Tibial nerve (tissue), 4 donors: Measurements from ENCODE around the gene KCNH5. TPM values are rescaled to one million over a fixed set of nuclear protein-coding genes. Genes with fewer than 3 reads are reported as not detected.

Experiments used
- DNase-seq, 2 donors: peaks; one replicate each; pipeline ENCODE4 v3.0.0-alpha.2; 2019; ENCODE audit warnings: low spot score in 2 of 2
- H3K27ac ChIP-seq, 4 donors: fragments of 200-600 bp; sonication (generic) in 3 of 4; one replicate each; pipeline ENCODE4 v1.5.1; 2017 to 2019; ENCODE audit warnings: mild to moderate bottlenecking in 1 of 4
- H3K27me3 ChIP-seq, 2 donors: fragments of 200-600 bp; sonication (generic) in 1 of 2; one replicate each; pipeline versions ENCODE4 v1.5.1 to v1.6.0; 2017 to 2019
- H3K36me3 ChIP-seq, 3 donors: fragments of 200-600 bp; sonication (generic); one replicate each; pipeline ENCODE4 v1.5.1; 2018 to 2019
- H3K4me1 ChIP-seq, 4 donors: fragments of 200-600 bp; sonication (generic) in 3 of 4; one replicate each; pipeline ENCODE4 v1.5.1; 2017 to 2019
- H3K4me3 ChIP-seq, 4 donors: fragments of 200-600 bp; sonication (generic) in 3 of 4; one replicate each; pipeline ENCODE4 v1.5.1; 2017 to 2019; ENCODE audit warnings: mild to moderate bottlenecking in 1 of 4, moderate library complexity in 1 of 4
- H3K9me3 ChIP-seq, 4 donors: fragments of 200-600 bp; sonication (generic) in 3 of 4; one replicate each; pipeline ENCODE4 v1.5.1; 2017 to 2019
- EP300 ChIP-seq, 2 donors: sonication (generic); formaldehyde crosslinking; IDR thresholded peaks; one replicate each; pipeline ENCODE4 v1.6.1; 2017; ENCODE audit warnings: antibody characterized with exemption in 2 of 2, mild to moderate bottlenecking in 1 of 2
- POLR2A ChIP-seq, 2 donors: fragments of 450-650 bp; IDR thresholded peaks; one replicate each; pipeline ENCODE4 v1.6.1; 2017; ENCODE audit warnings: antibody characterized with exemption in 2 of 2, mild to moderate bottlenecking in 2 of 2, moderate library complexity in 2 of 2
- whole genome bisulfite sequencing, 2 donors: methylation state at CpG; one replicate each; pipeline ENCODE4 v1.1.5; 2018; 5-methylcytosine and 5-hydroxymethylcytosine counted together
- total RNA-seq, 4 donors: library from RNA; depleted of rRNA; stranded (reverse); fragments of >200 nt; gene quantifications; one replicate each; pipeline ENCODE4 v1.1.0, GENCODE V29; 2016
- TF ChIP-seq, protein P1 (sequence below), 5 experiments: fragments of 200-600 bp in 3 of 5; fragments of 450-650 bp in 2 of 5; sonication (generic) in 3 of 5; IDR thresholded peaks; one replicate each; pipeline ENCODE4 v1.5.1; 2016 to 2019; ENCODE audit warnings: antibody characterized with exemption in 5 of 5, mild to moderate bottlenecking in 3 of 5, moderate library complexity in 2 of 5

The KCNH5 gene
- total RNA-seq, 4 donors from 2014 or later, result not detected

- no peak for TF ChIP-seq POLR2A (IDR thresholded peaks at IDR 0.05)
- no peak for TF ChIP-seq EP300 (IDR thresholded peaks at IDR 0.05)
- H3K27me3 ChIP-seq, result no peaks in the 10 kb centered on the region
- no peaks in the 10 kb centered on the region for H3K36me3 ChIP-seq
- H3K4me1 ChIP-seq, result no peaks in the 10 kb centered on the region
- 47 to 63% methylated on average over 1 of the region's 1 CpG for WGBS, 2 donors
- no peaks in the 10 kb centered on the region for H3K9me3 ChIP-seq
- H3K27ac ChIP-seq, result no peak overlapping the region
- DNase-seq, result no peak
- H3K4me3 ChIP-seq, result no peak overlapping the region
Observed at GRCh38 chr14:62946221-62946620, 99.0 kb downstream of the KCNH5 start.

DNA sequence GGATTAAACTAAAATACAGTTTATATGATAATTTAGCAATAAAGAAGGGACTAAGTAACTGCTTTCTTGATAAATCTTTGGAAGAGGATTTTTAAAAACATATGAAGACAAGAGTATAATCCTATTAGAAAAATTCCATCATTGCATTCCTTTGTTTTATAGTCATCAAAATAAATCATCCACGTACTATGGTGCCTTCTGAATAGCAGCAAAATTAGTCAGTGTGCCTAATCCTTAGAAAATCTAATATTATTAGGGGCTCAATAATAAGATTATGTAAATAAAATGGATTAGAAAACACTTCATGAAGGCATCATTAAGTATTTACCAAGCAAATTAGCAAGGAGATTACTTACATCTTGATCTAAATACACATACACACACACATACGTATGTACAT, 102.1 kb downstream of the KCNH5 start:
- no peaks in the 10 kb centered on the region for H3K27me3 ChIP-seq
- no peak overlapping the region for H3K4me3 ChIP-seq
- no peak for DNase-seq
- H3K4me1 ChIP-seq, result no peaks in the 10 kb centered on the region
- no peak overlapping the region for H3K27ac ChIP-seq
- no peaks in the 10 kb centered on the region for H3K9me3 ChIP-seq
- H3K36me3 ChIP-seq, result no peaks in the 10 kb centered on the region
- 49 to 54% methylated on average over 2 of the region's 2 CpGs for WGBS, 2 donors
- TF ChIP-seq POLR2A (IDR thresholded peaks at IDR 0.05) (no peak), EP300 (IDR thresholded peaks at IDR 0.05) (no peak)
- TF ChIP-seq, protein P1, sequence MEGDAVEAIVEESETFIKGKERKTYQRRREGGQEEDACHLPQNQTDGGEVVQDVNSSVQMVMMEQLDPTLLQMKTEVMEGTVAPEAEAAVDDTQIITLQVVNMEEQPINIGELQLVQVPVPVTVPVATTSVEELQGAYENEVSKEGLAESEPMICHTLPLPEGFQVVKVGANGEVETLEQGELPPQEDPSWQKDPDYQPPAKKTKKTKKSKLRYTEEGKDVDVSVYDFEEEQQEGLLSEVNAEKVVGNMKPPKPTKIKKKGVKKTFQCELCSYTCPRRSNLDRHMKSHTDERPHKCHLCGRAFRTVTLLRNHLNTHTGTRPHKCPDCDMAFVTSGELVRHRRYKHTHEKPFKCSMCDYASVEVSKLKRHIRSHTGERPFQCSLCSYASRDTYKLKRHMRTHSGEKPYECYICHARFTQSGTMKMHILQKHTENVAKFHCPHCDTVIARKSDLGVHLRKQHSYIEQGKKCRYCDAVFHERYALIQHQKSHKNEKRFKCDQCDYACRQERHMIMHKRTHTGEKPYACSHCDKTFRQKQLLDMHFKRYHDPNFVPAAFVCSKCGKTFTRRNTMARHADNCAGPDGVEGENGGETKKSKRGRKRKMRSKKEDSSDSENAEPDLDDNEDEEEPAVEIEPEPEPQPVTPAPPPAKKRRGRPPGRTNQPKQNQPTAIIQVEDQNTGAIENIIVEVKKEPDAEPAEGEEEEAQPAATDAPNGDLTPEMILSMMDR (IDR thresholded peaks at IDR 0.05), result no peak

DNA sequence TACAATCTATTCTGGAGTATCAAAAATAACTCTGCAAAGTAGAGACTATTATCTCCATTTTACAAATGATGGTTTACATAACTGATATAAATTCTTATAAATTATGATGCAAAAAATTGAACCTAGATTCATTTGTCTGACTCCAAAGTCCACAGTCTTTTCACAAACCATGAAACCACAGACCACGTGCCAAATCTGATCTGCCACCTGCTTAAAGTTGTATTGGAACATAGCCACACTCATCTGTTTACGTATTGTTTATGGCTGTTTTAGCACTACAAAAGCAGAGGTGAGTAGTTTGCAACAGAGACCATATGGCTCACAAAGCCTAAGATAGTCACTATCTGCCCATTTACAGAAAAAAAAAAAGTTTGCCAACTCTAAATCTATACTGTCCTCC, 105.3 kb downstream of the KCNH5 start:
- Histone ChIP-seq H3K4me1 (no peaks in the 10 kb centered on the region), H3K9me3 (no peaks in the 10 kb centered on the region), H3K27ac (no peak overlapping the region), H3K27me3 (no peaks in the 10 kb centered on the region), H3K36me3 (no peaks in the 10 kb centered on the region), H3K4me3 (no peak overlapping the region)
- no peak for DNase-seq
- TF ChIP-seq EP300 (IDR thresholded peaks at IDR 0.05), result no peak
- 37 to 49% methylated on average over 2 of the region's 2 CpGs for WGBS, 2 donors

- Histone ChIP-seq H3K4me3 (no peak overlapping the region), H3K27ac (no peak overlapping the region), H3K4me1 (no peaks in the 10 kb centered on the region), H3K9me3 (no peaks in the 10 kb centered on the region), H3K36me3 (no peaks in the 10 kb centered on the region), H3K27me3 (no peaks in the 10 kb centered on the region)
- DNase-seq, result no peak
- TF ChIP-seq EP300 (IDR thresholded peaks at IDR 0.05), result no peak
- TF ChIP-seq POLR2A (IDR thresholded peaks at IDR 0.05), result no peak
- TF ChIP-seq, protein P1 (IDR thresholded peaks at IDR 0.05), result no peak
- 76 to 77% methylated on average over 4 of the region's 4 CpGs for WGBS, 2 donors
Observed at GRCh38 chr14:62938778-62939177, 106.5 kb downstream of the KCNH5 start.

- DNase-seq, result no peak
- Histone ChIP-seq H3K36me3 (no peaks in the 10 kb centered on the region), H3K9me3 (no peaks in the 10 kb centered on the region), H3K4me1 (no peaks in the 10 kb centered on the region), H3K27ac (no peak overlapping the region), H3K4me3 (no peak overlapping the region), H3K27me3 (no peaks in the 10 kb centered on the region)
- TF ChIP-seq, protein P1 (IDR thresholded peaks at IDR 0.05), result no peak
- TF ChIP-seq POLR2A (IDR thresholded peaks at IDR 0.05), result no peak
- TF ChIP-seq EP300 (IDR thresholded peaks at IDR 0.05), result no peak
- WGBS, 2 donors, result 47 to 68% methylated on average over 3 of the region's 3 CpGs
Observed at GRCh38 chr14:62934439-62934838, 110.8 kb downstream of the KCNH5 start.

GRCh38 chr14:62921466-62921865, 123.8 kb downstream of the KCNH5 start:
- WGBS, 2 donors, result 56 to 79% methylated on average over 1 of the region's 1 CpG

More at GRCh38 chr14:62921466-62921865, 123.8 kb downstream of the KCNH5 start:
- TF ChIP-seq, protein P1 (IDR thresholded peaks at IDR 0.05), result no peak
- no peak for TF ChIP-seq POLR2A (IDR thresholded peaks at IDR 0.05)
- no peak for TF ChIP-seq EP300 (IDR thresholded peaks at IDR 0.05)
- Histone ChIP-seq H3K4me3 (no peak overlapping the region), H3K4me1 (no peaks in the 10 kb centered on the region), H3K36me3 (no peaks in the 10 kb centered on the region), H3K27me3 (no peaks in the 10 kb centered on the region), H3K27ac (no peak overlapping the region), H3K9me3 (peaks cover 0 to 4% (median 0%) of the 10 kb centered on the region in 4 donors)
- DNase-seq, result no peak
